GM23248 (cell line): ENCODE data around the gene BRI3BP. TPM values are rescaled to one million over a fixed set of nuclear protein-coding genes. Genes with fewer than 3 reads are reported as not detected.
"Not testable (repeated sequence)": the region's sequence is repeated elsewhere in the genome, so short reads cannot be mapped to it uniquely, and the experiment has no call there.

Experiments
- DNase-seq: peaks from one replicate; pipeline ENCODE4 v3.0.0-alpha.2; 2015
- H2AFZ ChIP-seq: fragments of 200-600 bp; sonication (generic); 2 replicates; pipeline ENCODE4 v1.6.1; 2016; ENCODE audit warnings: antibody characterized with exemption
- H3F3A ChIP-seq: fragments of 200-600 bp; sonication (generic); 2 replicates; pipeline ENCODE4 v1.6.1; 2016; ENCODE audit warnings: mild to moderate bottlenecking, antibody characterized with exemption, mixed run types; ENCODE audit not compliant: insufficient read depth
- H3K27ac ChIP-seq: fragments of 200-600 bp; sonication (generic); 2 replicates; pipeline ENCODE4 v1.5.1; 2016; ENCODE audit warnings: mild to moderate bottlenecking
- H3K27me3 ChIP-seq: fragments of 200-600 bp; sonication (generic); replicated peaks from 2 replicates; pipeline ENCODE4 v1.6.1; 2016; ENCODE audit warnings: mild to moderate bottlenecking; ENCODE audit not compliant: insufficient read depth
- H3K36me3 ChIP-seq: fragments of 200-600 bp; sonication (generic); 2 replicates; pipeline ENCODE4 v1.6.1; 2016; ENCODE audit warnings: low read depth, mild to moderate bottlenecking
- H3K4me1 ChIP-seq: fragments of 200-600 bp; sonication (generic); 2 replicates; pipeline ENCODE4 v1.6.1; 2016; ENCODE audit warnings: mild to moderate bottlenecking; ENCODE audit not compliant: insufficient read depth
- H3K4me2 ChIP-seq: fragments of 200-600 bp; sonication (generic); one replicate; pipeline ENCODE4 v1.6.1; 2016; ENCODE audit warnings: mild to moderate bottlenecking; ENCODE audit not compliant: unreplicated experiment
- H3K4me3 ChIP-seq: fragments of 200-600 bp; sonication (generic); 2 replicates; pipeline ENCODE4 v1.5.1; 2016; ENCODE audit warnings: mild to moderate bottlenecking
- H3K79me2 ChIP-seq: fragments of 200-600 bp; sonication (generic); 2 replicates; pipeline ENCODE4 v1.6.1; 2016; ENCODE audit warnings: mild to moderate bottlenecking; ENCODE audit not compliant: insufficient read depth
- H3K9ac ChIP-seq: fragments of 200-600 bp; sonication (generic); 2 replicates; pipeline ENCODE4 v1.6.1; 2016; ENCODE audit warnings: mild to moderate bottlenecking
- H3K9me2 ChIP-seq: fragments of 200-600 bp; sonication (generic); 2 replicates; pipeline ENCODE4 v1.6.1; 2016; ENCODE audit warnings: mixed run types, mild to moderate bottlenecking, moderate library complexity; ENCODE audit not compliant: insufficient read depth
- H3K9me3 ChIP-seq: fragments of 200-600 bp; sonication (generic); one replicate; pipeline ENCODE4 v1.6.1; 2017; ENCODE audit warnings: low read depth
- H4K20me1 ChIP-seq: fragments of 200-600 bp; sonication (generic); 2 replicates; pipeline ENCODE4 v1.6.0; 2016; ENCODE audit not compliant: insufficient read depth
- EZH2 ChIP-seq: fragments of 200-600 bp; sonication (generic); IDR thresholded peaks from 2 replicates; pipeline ENCODE4 v1.6.1; 2018; ENCODE audit warnings: antibody characterized with exemption, mild to moderate bottlenecking; ENCODE audit not compliant: insufficient read depth, poor library complexity, severe bottlenecking
- EZH2phosphoT487 ChIP-seq: fragments of 200-600 bp; sonication (generic); IDR thresholded peaks from 2 replicates; pipeline ENCODE4 v1.6.1; 2018; ENCODE audit warnings: antibody characterized with exemption, moderate library complexity, mild to moderate bottlenecking, low read depth; ENCODE audit not compliant: insufficient read depth
- WGBS, 2 experiments: methylation state at CpG; one replicate each; pipeline ENCODE4 v1.1.6; 2015 to 2017; ENCODE audit warnings: low lambda C conversion rate in 2 of 2, low coverage in 1 of 2; ENCODE audit errors: missing lambda C conversion rate in 2 of 2; 5-methylcytosine and 5-hydroxymethylcytosine counted together
- in situ Hi-C: fragments of 300-500 bp; cut with MboI; formaldehyde crosslinking; loops from 2 replicates; pipeline ENCODE4 v1.15.0; 2020
- polyA plus RNA-seq: library from polyadenylated mRNA; unstranded; fragments of >200 nt; fragmentation: Nextera tagmentation; extraction: Ambion mirVana; gene quantifications from 2 replicates; pipeline ENCODE4 v1.2.1, GENCODE V29; 2016
- total RNA-seq: library from RNA; depleted of rRNA; stranded (reverse); fragments of >200 nt; shearing (Covaris generic); gene quantifications from 2 replicates; pipeline ENCODE4 v1.2.3, GENCODE V29; 2014

Gene BRI3BP
- total and polyA plus RNA-seq, 2 experiments from 2014 or later: 3.5 to 4.2 TPM

DNA sequence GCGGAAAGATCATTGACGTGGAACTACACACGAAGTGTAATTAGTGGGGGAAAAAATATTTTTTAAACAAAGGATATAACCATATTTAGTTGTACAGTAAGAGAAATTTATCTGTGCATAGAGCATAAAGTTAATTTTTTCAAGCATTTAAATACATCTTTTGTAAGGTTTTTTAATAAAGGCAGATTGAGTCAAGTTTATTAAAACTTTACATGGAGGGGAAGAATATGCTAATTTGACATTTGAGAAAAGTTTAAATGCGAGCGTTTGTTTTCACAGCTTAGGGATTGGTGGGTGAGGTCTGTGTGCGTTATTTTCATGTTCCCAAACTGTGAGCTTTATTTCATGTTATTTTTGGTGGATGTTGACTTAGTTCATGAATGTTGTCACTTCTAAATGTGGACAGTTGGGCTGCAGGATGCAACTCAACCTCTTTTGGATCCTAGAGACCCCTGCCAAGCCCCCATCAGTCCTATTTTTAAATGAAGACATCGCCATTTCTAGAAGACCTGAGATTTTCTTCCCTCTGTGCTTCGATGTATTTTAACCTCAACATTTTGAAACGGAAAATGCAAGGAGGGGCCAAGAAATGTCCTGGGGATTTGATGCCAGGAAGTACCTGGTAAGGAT is 32.3 kb downstream of the BRI3BP start:
- H3K27me3 ChIP-seq: no peaks in the 10 kb centered on the region
- in situ Hi-C loops: no loop called here
- no peaks in the 10 kb centered on the region for H3K36me3 ChIP-seq

DNA sequence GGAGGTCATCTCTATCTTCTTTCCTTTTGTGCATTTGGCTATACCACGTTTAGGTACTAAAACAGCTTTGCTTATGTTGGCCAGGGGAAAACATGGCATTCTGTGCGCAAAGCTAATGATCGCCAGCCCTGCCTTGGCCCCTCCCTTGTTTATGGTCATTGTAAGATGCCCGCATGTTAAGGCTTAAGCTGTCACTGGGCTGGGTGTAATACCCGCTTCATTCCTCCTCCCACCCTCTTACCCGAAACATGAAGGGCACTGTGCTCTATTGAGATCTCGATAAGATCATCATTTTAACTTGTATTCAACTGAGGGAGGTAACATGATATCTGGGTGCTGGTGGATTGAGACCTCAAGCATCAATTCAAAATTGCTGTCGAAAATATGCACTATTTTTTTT is 34.7 kb downstream of the BRI3BP start:
- Histone ChIP-seq H2AFZ (no peak overlapping the region), H3K9ac (no peak overlapping the region), H4K20me1 (no peaks in the 10 kb centered on the region), H3K9me3 (no peaks in the 10 kb centered on the region), H3K27ac (no peak overlapping the region), H3K9me2 (no peaks in the 10 kb centered on the region), H3K36me3 (no peaks in the 10 kb centered on the region), H3K79me2 (no peaks in the 10 kb centered on the region), H3K4me3 (no peak overlapping the region), H3K4me2 (no peak overlapping the region), H3K27me3 (no peaks in the 10 kb centered on the region), H3K4me1 (no peaks in the 10 kb centered on the region), H3F3A (no peaks in the 10 kb centered on the region; the same call in 1 of the 2 replicates)
- TF ChIP-seq EZH2 (no peak), EZH2phosphoT487 (no peak)
- no peak for DNase-seq
- WGBS, 2 experiments: 89 to 91% methylated on average over 8 of the region's 8 CpGs
- in situ Hi-C loops: no loop called here

More for the DNA sequence above, 32.3 kb downstream of the BRI3BP start:
- no peak for DNase-seq
- TF ChIP-seq EZH2 (no peak), EZH2phosphoT487 (no peak)
- no peak overlapping the region for H3K4me3 ChIP-seq
- no peak overlapping the region for H2AFZ ChIP-seq
- no peak overlapping the region for H3K27ac ChIP-seq
- no peak overlapping the region for H3K4me2 ChIP-seq
- WGBS, 2 experiments: 94 to 99% methylated on average over 9 of the region's 9 CpGs
- no peaks in the 10 kb centered on the region for H3K4me1 ChIP-seq
- no peaks in the 10 kb centered on the region for H4K20me1 ChIP-seq
- H3K9me3 ChIP-seq: no peaks in the 10 kb centered on the region
- no peaks in the 10 kb centered on the region for H3K9me2 ChIP-seq
- no peaks in the 10 kb centered on the region for H3F3A ChIP-seq
- H3K9ac ChIP-seq: no peak overlapping the region
- no peaks in the 10 kb centered on the region for H3K79me2 ChIP-seq

DNA sequence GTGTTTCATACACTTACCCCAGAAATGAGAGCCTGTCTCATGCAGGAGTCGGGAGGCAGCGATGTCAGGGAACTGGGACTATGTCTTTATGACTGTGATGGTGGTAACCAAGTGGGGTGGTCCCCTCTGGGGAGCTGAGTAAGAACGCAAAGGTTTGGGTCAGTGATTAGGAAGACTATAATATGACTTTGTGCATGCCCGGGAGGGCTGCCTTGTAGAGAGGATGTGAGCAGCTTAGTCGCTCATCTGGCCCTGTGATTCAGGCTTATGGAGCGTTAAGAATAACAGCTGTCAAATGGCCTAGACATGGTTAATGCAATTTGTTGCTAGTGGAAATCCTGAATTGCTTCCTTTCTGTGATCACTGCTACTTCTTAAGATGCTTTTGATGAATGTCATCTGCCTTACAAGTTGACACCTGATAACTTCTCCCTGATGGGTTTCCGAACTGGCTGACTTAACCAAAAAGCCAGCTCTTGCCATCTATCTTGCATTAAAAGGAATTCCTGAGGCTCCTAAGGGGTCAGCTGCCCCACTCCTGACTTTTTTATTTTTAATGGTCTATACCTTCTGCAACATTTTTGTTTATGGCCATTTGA is 36.4 kb downstream of the BRI3BP start:
- Histone ChIP-seq H3K9me2 (no peaks in the 10 kb centered on the region), H3F3A (no peaks in the 10 kb centered on the region; the same call in 1 of the 2 replicates), H3K27me3 (no peaks in the 10 kb centered on the region), H3K27ac (no peak overlapping the region), H3K9ac (no peak overlapping the region), H3K4me3 (no peak overlapping the region), H4K20me1 (no peaks in the 10 kb centered on the region), H2AFZ (no peak overlapping the region), H3K36me3 (no peaks in the 10 kb centered on the region), H3K4me1 (no peaks in the 10 kb centered on the region), H3K79me2 (no peaks in the 10 kb centered on the region), H3K4me2 (no peak overlapping the region), H3K9me3 (no peaks in the 10 kb centered on the region)
- in situ Hi-C loops: no loop called here
- WGBS, 2 experiments: 94 to 99% methylated on average over 7 of the region's 7 CpGs
- DNase-seq: no peak
- TF ChIP-seq EZH2phosphoT487: no peak
- no peak for TF ChIP-seq EZH2

DNA sequence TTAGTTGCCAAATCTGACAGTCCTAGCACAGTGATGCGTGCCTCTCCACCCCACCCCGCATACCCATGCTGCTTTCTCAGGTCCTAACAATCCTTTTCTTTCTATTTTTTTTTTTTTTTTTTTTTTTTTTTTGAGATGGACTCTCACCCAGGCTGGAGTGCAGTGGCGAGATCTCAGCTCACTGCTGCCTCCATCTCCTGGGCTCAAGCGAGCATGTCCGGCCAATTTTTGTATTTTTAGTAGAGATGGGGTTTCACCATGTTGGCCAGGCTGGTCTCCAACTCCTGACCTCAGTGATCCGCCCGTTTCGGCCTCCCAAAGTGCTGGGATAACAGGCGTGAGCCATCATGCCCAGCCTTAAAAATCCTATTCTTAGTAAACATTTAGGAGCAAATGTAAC is 38.0 kb downstream of the BRI3BP start:
- H3K4me2 ChIP-seq, H3K4me1 ChIP-seq, H3F3A ChIP-seq, H2AFZ ChIP-seq, in situ Hi-C loops, DNase-seq, H3K27ac ChIP-seq, H3K9ac ChIP-seq, H3K9me3 ChIP-seq, H4K20me1 ChIP-seq, H3K36me3 ChIP-seq, H3K27me3 ChIP-seq, H3K79me2 ChIP-seq, H3K9me2 ChIP-seq, H3K4me3 ChIP-seq: not testable (repeated sequence)
- WGBS, 2 experiments: 78 to 79% methylated on average over 9 of the region's 9 CpGs
